IPS-NIHi7 (cell line): ENCODE measurements around the gene SMC4.

Experiments
- DNase-seq: peaks from one replicate; pipeline ENCODE4 v3.0.0; 2012; ENCODE audit warnings: mixed read lengths; ENCODE audit errors: extremely low spot score

The SMC4 gene

DNA sequence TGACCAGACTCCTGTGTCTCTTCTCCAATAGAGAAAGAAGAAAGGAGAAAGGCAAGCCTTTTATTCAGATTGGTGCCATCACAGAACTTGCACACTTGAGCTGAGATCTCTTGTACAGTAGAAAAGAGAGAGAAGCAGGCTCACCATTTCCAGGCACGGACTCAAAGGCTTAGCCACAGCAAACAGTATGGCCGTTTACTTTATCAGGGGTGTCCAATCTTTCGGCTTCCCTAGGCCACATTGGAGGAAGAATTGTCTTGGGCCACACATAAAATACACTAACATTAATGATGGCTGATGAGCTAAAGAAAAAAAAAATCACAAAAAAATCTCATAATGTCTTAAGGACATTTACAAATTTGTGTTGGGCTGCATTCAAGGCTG is 5.4 kb upstream of the SMC4 start:
- DNase-seq, result no peak

DNA sequence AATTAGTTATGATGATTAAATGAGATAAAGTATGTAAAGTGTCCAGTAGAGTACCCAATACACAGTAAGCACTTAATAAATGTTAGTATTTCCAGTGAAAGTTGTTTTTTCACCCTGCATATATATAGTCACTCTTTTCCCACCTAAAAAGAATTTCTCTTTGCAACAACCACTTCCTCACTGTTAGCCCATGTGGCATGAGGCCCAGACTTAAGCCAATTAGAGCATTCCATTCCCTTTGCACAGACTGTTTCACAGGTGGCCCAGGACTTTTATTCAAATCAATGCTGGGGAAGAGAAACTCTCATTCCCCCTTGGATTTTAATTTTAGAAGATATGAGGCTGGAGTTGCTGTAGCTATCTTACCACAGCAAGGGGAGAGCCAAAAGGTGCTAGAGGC is 4.2 kb upstream of the SMC4 start:
- no peak for DNase-seq

DNA sequence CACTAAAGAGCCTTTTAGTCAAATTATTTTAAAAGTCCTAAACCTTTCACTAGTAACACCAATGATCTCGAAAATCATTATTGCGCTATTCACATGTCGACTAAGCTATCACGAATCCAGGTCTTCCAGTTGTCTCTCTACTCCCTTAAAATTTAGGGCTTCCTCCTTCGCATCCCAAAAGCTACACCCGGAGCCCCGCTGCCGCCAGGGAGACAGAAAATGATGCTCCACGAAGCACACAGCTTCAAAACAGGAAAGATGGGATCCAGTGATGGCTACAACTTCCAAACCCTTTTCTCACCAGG is 678 bp upstream of the SMC4 start:
- DNase-seq, result no peak

DNA sequence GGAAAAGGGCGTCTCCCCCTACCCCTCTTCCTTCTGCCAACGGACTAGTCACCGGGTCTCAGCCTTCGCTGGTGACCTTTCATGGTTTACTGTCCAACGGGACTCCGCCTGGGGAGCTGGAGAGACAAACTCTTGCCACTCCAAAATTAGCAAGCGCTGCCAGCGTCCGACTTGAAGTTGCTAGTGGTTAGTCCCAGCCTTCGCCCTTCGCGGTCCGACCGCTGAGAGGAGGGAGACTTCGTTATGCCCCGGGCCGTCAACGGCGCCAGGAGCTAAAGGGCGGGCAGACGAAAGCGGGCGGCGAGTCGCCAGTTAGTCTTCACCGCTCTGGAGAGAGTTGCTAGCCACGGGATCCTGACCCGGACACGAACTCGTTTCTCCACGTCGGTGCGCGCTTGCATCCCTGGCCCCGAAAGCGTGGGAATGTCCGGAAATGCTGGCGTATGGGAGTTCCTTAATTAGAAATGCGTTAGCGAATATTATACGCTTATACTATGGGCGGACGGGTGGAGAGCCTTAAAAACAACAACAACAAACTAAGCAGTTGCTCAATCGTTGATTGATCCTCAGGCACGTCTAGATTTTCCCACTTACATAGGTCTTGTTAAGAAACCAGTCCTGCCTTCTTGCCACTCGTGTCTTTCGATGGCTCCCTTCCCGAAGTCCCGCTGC is 716 bp downstream of the SMC4 start:
- DNase-seq, result peak; percentile 15

DNA sequence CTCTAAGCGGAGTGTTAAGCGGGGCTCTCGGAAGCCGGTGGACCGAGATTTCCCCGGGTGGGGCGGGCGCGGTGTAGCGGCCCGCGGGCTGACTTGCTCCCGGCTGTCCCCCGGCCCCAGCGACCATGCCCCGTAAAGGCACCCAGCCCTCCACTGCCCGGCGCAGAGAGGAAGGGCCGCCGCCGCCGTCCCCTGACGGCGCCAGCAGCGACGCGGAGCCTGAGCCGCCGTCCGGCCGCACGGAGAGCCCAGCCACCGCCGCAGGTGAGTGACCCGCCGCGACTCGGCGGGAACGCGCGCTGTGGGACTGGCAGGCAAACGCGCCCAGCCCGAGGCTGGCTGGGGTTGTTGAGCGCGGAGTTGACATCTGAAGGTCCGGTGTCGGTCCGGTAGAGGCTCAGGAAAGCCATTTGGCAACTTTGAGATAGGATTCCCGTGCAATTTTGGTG is 1.3 kb downstream of the SMC4 start:
- peak; percentile 16 for DNase-seq

DNA sequence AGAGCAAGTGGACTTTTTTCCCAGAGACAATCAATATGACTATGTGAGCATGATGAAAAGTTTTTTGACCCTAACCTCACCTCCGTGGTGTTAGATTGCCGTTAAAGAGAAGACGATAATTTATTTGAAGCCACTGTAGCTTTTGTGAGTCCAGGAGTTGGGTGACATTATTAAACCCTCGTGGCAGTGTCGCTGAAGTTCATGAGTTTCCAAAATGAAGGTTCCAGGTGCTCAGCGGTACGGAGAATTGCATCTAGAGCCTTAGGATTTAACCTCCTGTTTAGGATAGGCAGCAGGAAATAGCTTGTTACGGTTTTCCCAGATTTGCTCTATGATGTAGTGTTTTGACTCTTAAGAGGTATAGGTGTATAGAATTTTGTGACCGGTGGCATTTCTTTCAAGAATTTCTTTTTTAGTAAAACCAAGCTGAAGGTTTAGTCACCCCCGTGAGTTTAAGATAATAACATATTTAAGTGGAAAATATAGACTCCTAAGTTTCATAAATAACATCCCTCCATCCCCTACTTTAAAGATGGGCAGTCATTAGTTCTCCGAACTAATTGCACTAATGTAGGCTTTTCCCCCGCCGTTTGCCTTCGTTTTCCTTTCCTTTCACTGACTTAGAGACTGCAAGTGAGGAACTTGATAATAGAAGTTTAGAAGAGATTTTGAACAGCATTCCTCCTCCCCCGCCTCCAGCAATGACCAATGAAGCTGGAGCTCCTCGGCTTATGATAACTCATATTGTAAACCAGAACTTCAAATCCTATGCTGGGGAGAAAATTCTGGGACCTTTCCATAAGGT is 2.0 kb downstream of the SMC4 start:
- DNase-seq, result no peak

DNA sequence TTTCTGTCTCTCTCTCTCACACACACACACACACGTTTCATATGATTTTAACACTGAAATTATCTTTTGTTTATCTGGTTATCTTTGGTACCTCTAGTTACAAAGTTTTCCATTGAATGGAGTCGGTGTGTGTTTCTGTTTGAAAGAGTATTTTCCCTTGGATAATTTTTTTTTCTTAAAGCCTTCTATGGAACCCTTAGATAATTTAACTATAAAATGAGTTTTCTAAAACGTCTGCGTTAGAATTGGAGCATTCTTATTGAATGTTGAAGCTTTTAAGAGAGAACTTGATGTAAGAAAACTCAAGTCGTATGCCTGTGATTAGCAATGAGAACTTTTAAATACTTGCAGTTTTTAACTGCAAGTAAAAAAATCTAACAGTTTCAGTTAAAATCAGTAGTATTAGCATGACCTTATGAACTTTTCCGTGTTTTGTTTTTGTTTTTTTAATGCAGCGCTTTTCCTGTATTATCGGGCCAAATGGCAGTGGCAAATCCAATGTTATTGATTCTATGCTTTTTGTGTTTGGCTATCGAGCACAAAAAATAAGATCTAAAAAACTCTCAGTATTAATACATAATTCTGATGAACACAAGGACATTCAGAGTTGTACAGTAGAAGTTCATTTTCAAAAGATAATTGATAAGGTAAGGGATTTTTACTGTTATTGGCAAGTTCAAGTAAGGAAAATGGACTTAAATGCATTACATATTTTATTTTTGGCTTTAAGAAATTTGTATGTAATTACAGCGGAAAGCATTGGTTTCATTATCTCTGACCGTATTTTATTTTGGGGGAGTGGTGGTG is 3.0 kb downstream of the SMC4 start:
- DNase-seq, result no peak

DNA sequence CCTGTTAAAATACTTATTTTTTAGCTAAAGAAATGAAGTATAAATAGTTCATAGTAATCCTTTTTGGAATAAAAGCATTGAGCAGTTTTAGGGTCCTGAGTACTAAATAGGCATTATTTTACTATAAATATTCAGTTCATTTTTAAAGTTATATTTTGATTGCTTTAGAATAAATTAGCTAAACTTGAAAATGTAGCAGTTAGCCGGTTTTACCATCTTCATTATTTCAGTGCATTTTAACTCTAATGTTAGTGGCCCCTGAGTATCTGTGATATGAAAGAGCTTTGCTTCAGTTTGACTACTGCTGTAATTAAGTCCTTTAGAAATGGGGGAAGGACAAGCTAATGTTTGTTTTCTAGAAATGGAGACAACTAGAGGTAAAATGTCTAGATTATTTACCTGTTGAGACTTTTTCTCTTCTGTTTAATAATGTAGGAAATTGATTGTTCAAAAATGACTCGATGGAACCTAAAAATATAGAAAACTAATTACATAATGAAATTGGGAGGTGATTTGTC is 3.6 kb downstream of the SMC4 start:
- no peak for DNase-seq

DNA sequence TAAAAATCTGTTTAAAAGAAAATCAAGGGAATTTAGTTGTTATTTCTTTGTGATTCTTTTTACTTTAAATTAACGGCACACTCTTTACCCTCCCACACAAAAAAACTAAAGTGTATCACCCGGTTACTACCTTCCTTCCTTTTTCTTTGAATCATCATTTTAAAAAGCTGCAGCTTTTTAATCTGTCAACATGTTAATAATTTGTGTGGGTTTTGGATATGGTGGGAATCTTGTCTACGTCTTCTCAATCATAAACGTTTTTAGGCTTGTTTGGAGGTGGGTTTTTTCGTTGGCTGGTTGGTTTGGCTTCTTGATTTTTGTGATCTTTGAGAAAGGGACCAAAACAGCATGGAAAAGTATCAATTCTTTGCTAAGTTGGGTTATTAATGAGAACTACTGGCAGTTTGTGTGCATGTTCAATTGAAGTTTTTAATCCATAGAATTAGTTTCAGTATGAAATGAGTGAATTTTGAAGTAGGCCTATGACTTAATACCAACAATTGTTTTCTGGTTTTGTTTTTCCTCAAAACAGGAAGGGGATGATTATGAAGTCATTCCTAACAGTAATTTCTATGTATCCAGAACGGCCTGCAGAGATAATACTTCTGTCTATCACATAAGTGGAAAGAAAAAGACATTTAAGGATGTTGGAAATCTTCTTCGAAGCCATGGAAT is 4.5 kb downstream of the SMC4 start:
- no peak for DNase-seq

DNA sequence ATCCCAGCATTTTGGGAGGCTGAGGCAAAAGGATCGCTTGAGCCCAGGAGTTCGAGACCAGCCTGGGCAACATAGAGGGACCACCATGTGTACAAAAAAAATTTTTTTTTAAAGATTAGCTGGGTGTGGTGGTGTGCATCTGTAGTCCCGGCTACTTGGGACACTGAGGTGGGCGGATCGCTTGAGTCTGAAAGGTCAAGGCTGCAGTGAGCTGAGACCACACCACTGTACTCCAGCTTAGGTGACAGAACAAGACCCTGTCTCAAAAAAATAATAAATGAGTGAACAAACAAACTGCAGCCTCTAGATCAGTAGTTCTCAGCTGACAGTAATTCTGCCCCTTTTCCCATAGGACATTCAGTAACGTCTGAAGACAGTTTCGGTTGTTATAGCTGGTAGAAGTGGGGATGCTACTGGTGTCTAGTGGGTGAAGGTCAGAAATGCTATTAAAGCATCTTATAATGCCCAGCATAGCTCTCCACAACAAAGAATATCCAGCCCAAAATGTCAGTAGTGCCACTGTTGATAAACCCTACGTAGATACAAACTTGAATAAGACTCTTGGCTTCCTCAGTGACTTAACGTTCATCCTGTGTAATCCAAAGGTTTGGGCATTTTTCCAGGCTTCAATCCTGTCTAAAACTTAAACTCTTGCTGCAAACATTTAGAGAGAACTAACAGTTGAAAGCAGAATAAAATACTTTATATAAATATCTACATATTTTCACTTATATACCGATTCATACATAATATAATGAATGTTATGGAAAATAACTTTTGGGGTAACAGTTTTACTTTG is 10.6 kb downstream of the SMC4 start:
- no peak for DNase-seq

DNA sequence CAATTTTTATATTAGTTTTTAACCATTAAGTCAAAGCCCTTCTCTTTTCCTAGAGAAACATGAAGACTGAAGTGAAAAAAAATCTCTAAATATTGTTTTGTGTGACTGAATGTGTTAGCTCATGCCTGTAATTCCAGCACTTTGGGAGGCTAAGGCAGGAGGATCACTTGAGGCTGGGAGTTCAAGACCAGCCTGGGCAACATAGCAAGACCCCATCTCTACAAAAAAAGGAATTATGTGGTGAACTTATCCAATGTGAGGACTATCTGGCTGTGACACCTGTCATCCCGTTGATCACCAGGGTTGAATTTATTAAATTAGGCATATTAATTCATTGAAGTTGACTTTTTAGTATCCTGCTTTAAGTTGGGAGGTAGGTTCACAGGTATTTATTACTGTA is 13.0 kb downstream of the SMC4 start:
- no peak for DNase-seq

DNA sequence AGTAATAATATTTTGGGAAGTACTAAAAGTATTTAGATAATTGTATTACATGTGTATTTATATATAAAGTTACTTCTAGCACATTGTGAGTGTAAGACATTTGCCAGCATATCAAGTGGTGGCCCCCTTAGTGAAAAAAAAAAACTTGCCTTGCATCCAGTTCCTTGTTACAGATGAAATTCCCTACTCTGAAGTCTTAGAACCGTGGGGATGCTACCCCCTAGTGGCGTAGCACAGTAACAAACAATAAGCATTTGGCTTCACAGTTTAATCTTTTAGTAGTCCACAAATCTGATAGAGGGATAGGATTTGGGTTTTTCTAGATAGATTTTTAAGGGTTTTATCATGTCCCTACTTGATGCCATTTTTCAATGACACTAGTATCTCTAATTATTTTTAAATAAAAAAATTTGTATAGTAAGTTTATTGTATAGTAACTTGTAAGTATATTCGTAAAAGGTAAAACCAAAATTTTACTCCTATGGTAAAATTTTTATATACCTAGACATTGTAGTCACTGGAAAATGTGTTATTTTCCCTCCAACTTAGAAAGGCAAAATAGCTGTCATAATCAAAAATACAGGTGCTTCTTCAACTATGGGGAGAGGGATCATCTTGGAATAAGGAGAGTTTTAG is 14.3 kb downstream of the SMC4 start:
- peak; percentile 66 for DNase-seq

DNA sequence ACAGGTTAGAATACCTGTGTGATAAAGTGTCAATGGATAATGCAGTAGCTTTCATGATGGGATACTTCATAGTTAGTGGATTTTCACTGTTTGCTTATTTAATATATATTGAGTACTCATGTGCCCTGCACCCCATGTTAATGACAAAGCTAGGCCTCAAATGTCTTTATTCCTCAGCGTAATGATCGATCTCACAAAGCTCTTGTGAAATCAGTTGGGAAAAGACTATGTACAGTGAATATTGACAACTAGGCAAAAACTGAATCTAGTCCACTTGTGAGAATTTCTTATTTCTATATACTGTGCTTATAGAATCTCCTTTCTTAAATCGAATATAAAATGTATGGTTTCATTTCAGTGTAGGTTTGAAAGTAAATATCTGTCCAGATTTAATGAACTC is 17.9 kb downstream of the SMC4 start:
- DNase-seq, result no peak

DNA sequence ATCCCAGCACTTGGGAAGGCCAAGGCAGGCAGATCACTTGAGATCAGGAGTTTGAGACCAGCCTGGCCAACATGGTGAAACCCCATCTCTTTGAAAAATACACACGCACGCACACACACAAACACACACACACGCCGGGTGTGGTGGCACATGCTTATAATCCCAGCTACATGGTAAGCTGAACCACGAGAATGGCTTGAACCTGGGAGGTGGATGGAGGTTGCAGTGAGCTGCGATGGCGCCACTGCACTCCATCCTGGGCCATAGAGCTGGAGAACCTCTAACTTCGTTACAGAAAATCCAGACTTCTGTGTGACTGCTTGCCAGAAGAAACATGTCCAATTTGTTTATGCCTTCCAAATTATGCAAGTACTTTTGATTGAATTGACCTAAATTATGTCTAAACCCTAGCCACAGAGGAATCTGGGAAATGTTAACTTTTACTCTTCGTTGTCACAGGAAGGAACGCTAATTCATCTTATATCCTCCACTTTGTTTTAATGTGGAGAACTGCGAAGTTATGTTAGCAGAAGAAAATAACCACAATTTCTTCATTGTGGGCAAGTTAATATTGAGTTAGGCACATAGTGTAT is 28.5 kb downstream of the SMC4 start:
- no peak for DNase-seq

DNA sequence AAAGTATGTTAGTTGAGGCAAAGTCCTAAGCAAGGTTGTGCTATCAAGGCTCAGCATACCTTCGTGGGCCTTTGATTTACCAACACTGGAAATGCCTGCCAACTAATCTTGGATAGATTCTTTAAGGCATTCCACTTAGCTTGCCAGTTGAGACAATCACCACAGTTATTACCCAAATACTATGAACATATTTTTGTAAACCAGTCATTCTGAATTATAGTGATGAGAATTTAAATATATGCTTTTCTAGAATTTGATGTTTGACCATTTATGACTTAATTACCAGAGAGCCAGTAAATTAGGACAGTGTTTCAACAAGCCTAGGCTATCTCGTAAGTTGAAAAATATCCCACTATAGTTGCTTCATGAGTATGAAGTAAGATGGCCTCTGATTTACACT is 34.6 kb downstream of the SMC4 start:
- DNase-seq, result no peak

DNA sequence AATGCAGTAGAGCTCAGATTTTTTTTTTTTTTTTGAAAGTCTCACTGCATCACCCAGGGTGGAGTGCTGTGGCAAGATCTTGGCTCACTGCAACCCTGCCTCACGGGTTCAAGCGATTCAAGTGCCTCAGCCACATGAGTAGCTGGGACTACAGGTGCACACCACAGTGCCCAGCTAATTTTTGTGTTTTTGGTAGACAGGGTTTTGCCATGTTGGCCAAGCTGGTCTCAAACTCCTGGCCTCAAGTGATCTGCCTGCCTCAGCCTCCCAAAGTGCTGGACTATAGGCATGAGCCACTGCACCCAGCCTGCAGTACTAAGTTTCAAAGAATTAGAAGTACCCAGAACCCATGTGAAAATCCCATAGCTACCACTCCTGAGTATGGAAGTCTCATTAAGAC is 35.6 kb downstream of the SMC4 start:
- no peak for DNase-seq

DNA sequence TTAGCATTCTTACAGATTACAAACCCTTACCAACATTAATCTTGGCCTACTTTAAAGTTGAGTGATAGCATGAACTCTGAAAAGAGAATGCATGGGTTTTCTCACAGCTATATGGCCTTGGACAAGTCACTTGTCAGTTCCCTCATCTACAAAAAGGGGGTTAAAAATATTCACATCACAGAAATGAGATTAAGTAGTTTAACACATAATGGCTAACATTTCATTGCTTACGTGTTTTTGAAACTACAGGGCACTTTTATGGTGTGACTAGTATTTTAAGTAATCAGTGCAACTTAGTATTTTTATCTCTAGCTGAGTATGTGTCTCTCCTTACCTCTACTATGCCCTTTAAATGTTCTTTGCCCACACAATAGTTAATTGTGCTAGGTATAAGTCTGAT is 36.3 kb downstream of the SMC4 start:
- DNase-seq, result no peak

DNA sequence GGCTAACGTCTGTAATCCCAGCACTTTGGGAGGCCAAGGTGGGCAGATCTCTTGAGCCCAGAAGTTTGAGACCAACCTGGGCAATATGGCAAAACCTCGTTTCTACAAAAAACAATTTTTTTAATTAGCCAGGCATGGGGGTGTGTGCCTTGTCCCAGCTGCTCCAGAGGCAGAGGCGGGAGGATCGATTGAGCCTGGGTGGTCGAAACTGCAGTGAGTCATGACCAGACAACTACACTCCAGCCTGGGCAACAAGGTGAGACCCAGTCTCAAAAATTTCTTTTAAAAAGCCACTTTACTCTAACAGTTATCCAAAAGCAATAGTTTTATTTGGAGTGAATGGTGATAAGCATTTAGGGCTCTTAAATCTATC is 37.6 kb downstream of the SMC4 start:
- DNase-seq, result no peak

DNA sequence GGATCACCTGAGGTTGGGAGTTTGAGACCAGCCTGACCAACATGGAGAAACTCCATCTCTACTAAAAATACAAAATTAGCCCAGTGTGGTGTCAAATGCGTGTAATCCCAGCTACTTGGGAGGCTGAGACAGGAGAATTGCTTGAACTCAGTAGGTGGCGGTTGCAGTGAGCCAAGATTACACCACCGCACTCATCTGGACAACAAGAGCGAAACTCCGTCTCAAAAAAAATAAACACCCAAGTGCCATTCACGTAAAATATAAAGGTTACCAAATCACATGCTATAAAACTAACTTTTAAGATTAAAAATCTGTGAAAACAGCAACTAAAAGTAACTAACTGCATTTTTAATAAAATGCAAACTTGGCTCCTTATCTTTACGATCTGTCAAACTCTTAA is 41.2 kb downstream of the SMC4 start:
- no peak for DNase-seq

DNA sequence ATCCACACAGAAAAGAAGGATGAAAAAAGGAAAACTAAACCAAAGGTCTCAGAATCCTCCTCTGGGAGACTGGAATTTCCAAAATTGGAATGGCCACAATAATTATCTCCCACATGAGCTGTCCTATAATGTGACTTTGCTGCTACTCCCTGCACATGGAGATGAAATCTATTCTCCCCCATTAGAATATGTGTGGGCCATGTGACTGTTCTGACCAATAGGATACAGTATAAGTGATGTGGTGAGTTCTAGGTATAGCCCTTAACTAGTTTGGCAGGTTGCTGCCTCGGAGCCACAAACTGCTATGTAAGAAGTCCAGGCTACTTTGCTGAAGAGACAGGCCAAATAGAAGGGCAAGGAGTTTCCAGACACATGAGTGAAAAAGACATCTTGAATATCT is 45.0 kb downstream of the SMC4 start:
- no peak for DNase-seq
